HEK293T (cell line): ENCODE data around the gene PREX1.

Experiments
- ARNT ChIP-seq: fragments of 450-650 bp; IDR thresholded peaks from 2 replicates; pipeline ENCODE4 v1.6.1; 2017; ENCODE audit warnings: mild to moderate bottlenecking
- BHLHE40 ChIP-seq: fragments of 450-650 bp; IDR thresholded peaks from 2 replicates; pipeline ENCODE4 v1.6.1; 2016; ENCODE audit warnings: mild to moderate bottlenecking, moderate library complexity, borderline replicate concordance
- CTBP1 ChIP-seq: fragments of 450-650 bp; IDR thresholded peaks from 2 replicates; pipeline ENCODE4 v1.6.1; 2016; ENCODE audit warnings: borderline replicate concordance
- ELF4 ChIP-seq: fragments of 450-650 bp; IDR thresholded peaks from 2 replicates; pipeline ENCODE4 v1.6.1; 2017; ENCODE audit warnings: antibody characterized with exemption
- FOXA1 ChIP-seq: fragments of 450-650 bp; IDR thresholded peaks from 2 replicates; pipeline ENCODE4 v1.6.1; 2016; ENCODE audit warnings: mild to moderate bottlenecking
- FOXK2 ChIP-seq: fragments of 450-650 bp; IDR thresholded peaks from 2 replicates; pipeline ENCODE4 v1.6.1; 2016; ENCODE audit warnings: mild to moderate bottlenecking
- FOXM1 ChIP-seq: fragments of 450-650 bp; IDR thresholded peaks from 2 replicates; pipeline ENCODE4 v1.6.1; 2017; ENCODE audit warnings: mild to moderate bottlenecking, borderline replicate concordance
- L3MBTL2 ChIP-seq: fragments of 450-650 bp; conservative IDR thresholded peaks from 2 replicates; pipeline ENCODE4 v1.6.1; 2016; ENCODE audit warnings: mild to moderate bottlenecking
- LEF1 ChIP-seq: fragments of 450-650 bp; IDR thresholded peaks from 2 replicates; pipeline ENCODE4 v1.6.1; 2017; ENCODE audit warnings: mild to moderate bottlenecking, borderline replicate concordance
- SP1 ChIP-seq: fragments of 450-650 bp; IDR thresholded peaks from 2 replicates; pipeline ENCODE4 v1.6.1; 2017
- TARDBP ChIP-seq: fragments of 450-650 bp; IDR thresholded peaks from 2 replicates; pipeline ENCODE4 v1.6.1; 2016
- ZNF384 ChIP-seq: fragments of 450-650 bp; IDR thresholded peaks from 2 replicates; pipeline ENCODE4 v1.6.1; 2016
- TF ChIP-seq, protein P1 (sequence below): fragments of 450-650 bp; IDR thresholded peaks from 2 replicates; pipeline ENCODE4 v1.6.1; 2016

DNA sequence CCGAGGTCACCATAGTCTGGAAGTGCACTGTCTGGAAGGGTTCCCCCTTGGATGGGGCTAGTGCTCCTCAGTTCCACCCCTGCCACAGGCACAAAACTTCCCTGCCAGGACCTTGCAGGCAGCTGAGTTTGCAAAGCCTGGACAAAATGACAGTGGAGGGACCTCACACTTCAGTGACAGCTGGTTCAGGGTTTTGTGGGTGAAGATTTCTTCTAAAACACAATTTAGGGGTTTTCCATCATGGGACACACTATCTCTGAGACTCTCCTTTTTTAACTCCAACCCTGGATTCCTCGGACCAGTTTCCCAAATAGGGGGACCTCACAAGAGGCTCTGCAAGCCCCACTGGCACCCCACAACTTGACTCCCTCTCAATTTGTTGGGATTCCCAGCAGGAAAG lies 33.6 kb upstream of the PREX1 start:
- TF ChIP-seq FOXK2 (no peak), CTBP1 (no peak), FOXA1 (no peak), ELF4 (no peak), BHLHE40 (no peak), SP1 (no peak), L3MBTL2 (no peak), TARDBP (no peak), FOXM1 (no peak), ZNF384 (no peak), LEF1 (no peak), ARNT (no peak)
- TF ChIP-seq, protein P1, sequence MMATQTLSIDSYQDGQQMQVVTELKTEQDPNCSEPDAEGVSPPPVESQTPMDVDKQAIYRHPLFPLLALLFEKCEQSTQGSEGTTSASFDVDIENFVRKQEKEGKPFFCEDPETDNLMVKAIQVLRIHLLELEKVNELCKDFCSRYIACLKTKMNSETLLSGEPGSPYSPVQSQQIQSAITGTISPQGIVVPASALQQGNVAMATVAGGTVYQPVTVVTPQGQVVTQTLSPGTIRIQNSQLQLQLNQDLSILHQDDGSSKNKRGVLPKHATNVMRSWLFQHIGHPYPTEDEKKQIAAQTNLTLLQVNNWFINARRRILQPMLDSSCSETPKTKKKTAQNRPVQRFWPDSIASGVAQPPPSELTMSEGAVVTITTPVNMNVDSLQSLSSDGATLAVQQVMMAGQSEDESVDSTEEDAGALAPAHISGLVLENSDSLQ: no peak
